HUES64 (cell line): Measurements from ENCODE around the gene C1QTNF3.

Experiments
- H3K27ac ChIP-seq: 2 replicates; pipeline ENCODE4 v1.7.0; 2013; ENCODE audit warnings: low read depth, low read length, inconsistent platforms
- H3K27me3 ChIP-seq: 2 replicates; pipeline ENCODE4 v1.6.1; 2013; ENCODE audit warnings: mild to moderate bottlenecking, low read length; ENCODE audit not compliant: insufficient read depth
- H3K36me3 ChIP-seq: 2 replicates; pipeline ENCODE4 v1.6.1; 2013; ENCODE audit warnings: mild to moderate bottlenecking, low read length; ENCODE audit not compliant: insufficient read depth
- H3K4me1 ChIP-seq: 2 replicates; pipeline ENCODE4 v1.6.1; 2013; ENCODE audit warnings: mild to moderate bottlenecking, low read length, moderate library complexity; ENCODE audit not compliant: insufficient read depth
- H3K4me3 ChIP-seq: 2 replicates; pipeline ENCODE4 v1.5.1; 2013; ENCODE audit warnings: mild to moderate bottlenecking, low read length, moderate library complexity
- H3K9ac ChIP-seq: 2 replicates; pipeline ENCODE4 v1.6.1; 2013; ENCODE audit warnings: mild to moderate bottlenecking, low read depth, low read length
- H3K9me3 ChIP-seq: 2 replicates; pipeline ENCODE4 v1.6.1; 2013; ENCODE audit warnings: low read depth, low read length; ENCODE audit not compliant: insufficient read depth
- WGBS: fragments of 150-250, 120-280 bp; methylation state at CpG from one replicate; pipeline ENCODE4 v1.1.7; 2013; ENCODE audit warnings: missing lambda C conversion rate; 5-methylcytosine and 5-hydroxymethylcytosine counted together

The C1QTNF3 gene

GRCh38 chr5:33973271-33973670 is 69.7 kb downstream of the C1QTNF3 start:
- Histone ChIP-seq H3K36me3 (no peaks in the 10 kb centered on the region), H3K9ac (no peak overlapping the region), H3K27me3 (no peaks in the 10 kb centered on the region), H3K27ac (no peak overlapping the region), H3K9me3 (no peaks in the 10 kb centered on the region), H3K4me3 (no peak overlapping the region), H3K4me1 (peaks cover 32% of the 10 kb centered on the region)
- WGBS = 100% methylated on average over 2 of the region's 2 CpGs

- Histone ChIP-seq H3K27me3 (no peaks in the 10 kb centered on the region), H3K4me1 (peaks cover 2% of the 10 kb centered on the region; the same call in 1 of the 2 replicates), H3K27ac (no peak overlapping the region), H3K9ac (no peak overlapping the region), H3K9me3 (no peaks in the 10 kb centered on the region), H3K36me3 (no peaks in the 10 kb centered on the region), H3K4me3 (no peak overlapping the region)
- WGBS = 59% methylated on average over 10 of the region's 10 CpGs
Measured at GRCh38 chr5:33969572-33970452, 73.2 kb downstream of the C1QTNF3 start.

GRCh38 chr5:33968211-33969005 is 74.6 kb downstream of the C1QTNF3 start:
- Histone ChIP-seq H3K27ac (no peak overlapping the region), H3K4me3 (no peak overlapping the region), H3K36me3 (no peaks in the 10 kb centered on the region), H3K27me3 (no peaks in the 10 kb centered on the region), H3K9me3 (no peaks in the 10 kb centered on the region), H3K9ac (no peak overlapping the region), H3K4me1 (no peaks in the 10 kb centered on the region; the same call in 1 of the 2 replicates)
- 97% methylated on average over 2 of the region's 3 CpGs for WGBS
